Gastrocnemius medialis (tissue), 4 donors: ENCODE measurements around the gene ZSCAN21. TPM values are rescaled to one million over a fixed set of nuclear protein-coding genes. Genes with fewer than 3 reads are reported as not detected.

Experiments used
- ATAC-seq, 2 donors: fragments of 150-250 bp; one replicate each; pipeline ENCODE4 v1.9.1; 2016
- DNase-seq, 2 donors: peaks; one replicate each; pipeline ENCODE4 v3.0.0-alpha.2; 2019
- H3K27ac ChIP-seq, 4 donors: fragments of 200-600 bp; sonication (generic); 1 replicate in 1 of 4; 2 replicates in 3 of 4; pipeline ENCODE4 v1.5.1; 2016 to 2018; ENCODE audit warnings: mild to moderate bottlenecking in 2 of 4, moderate library complexity in 1 of 4
- H3K27me3 ChIP-seq, 3 donors: fragments of 200-600 bp; sonication (generic) in 2 of 3; 1 replicate in 1 of 3; 2 replicates in 2 of 3; pipeline versions ENCODE4 v1.5.1 to v1.6.0; 2016 to 2019; ENCODE audit warnings: mild to moderate bottlenecking in 1 of 3, moderate library complexity in 1 of 3
- H3K36me3 ChIP-seq, 2 donors: fragments of 200-600 bp; sonication (generic) in 1 of 2; one replicate each; pipeline ENCODE4 v1.5.1; 2017 to 2018
- H3K4me1 ChIP-seq, 2 donors: fragments of 200-600 bp; sonication (generic) in 1 of 2; one replicate each; pipeline ENCODE4 v1.5.1; 2016 to 2017; ENCODE audit warnings: mild to moderate bottlenecking in 2 of 2
- H3K4me3 ChIP-seq, 4 donors: fragments of 200-600 bp; sonication (generic) in 3 of 4; 1 replicate in 1 of 4; 2 replicates in 3 of 4; pipeline ENCODE4 v1.5.1; 2016 to 2019; ENCODE audit warnings: mild to moderate bottlenecking in 2 of 4
- H3K9me3 ChIP-seq, 3 donors: fragments of 200-600 bp; sonication (generic) in 2 of 3; 1 replicate in 1 of 3; 2 replicates in 2 of 3; pipeline ENCODE4 v1.5.1; 2016 to 2019
- POLR2A ChIP-seq, 2 donors: fragments of 450-650 bp; IDR thresholded peaks; one replicate each; pipeline ENCODE4 v1.6.1; 2017; ENCODE audit warnings: antibody characterized with exemption in 2 of 2, mild to moderate bottlenecking in 2 of 2, moderate library complexity in 2 of 2
- in situ Hi-C, 4 donors: fragments of 200-750 bp; cut with MboI; loops; one replicate each; pipeline versions ENCODE4 v1.15.0 to v1.8.0; 2017; ENCODE audit warnings: low sequenced_read_pairs in 4 of 4
- intact Hi-C: fragments of 100-400 bp; cut with DNase I; formaldehyde crosslinking; loops from one replicate; pipeline ENCODE4 v1.15.1; 2023; ENCODE audit warnings: low total_unique reads
- total RNA-seq, 4 donors: library from RNA; depleted of rRNA; stranded (reverse); fragments of >200 nt; gene quantifications; one replicate each; pipeline versions ENCODE4 v1.1.0 to v1.2.3, GENCODE V29; 2016
- TF ChIP-seq, protein P1 (sequence below), 5 experiments: fragments of 450-650 bp in 3 of 5; fragments of 200-600 bp in 2 of 5; sonication (generic) in 2 of 5; IDR thresholded peaks in 4 of 5; conservative IDR thresholded peaks in 1 of 5; 1 replicate in 4 of 5; 2 replicates in 1 of 5; pipeline ENCODE4 v1.5.1; 2016 to 2019; ENCODE audit warnings: antibody characterized with exemption in 5 of 5, mild to moderate bottlenecking in 3 of 5, moderate library complexity in 3 of 5

The ZSCAN21 gene
- total RNA-seq, 4 donors from 2014 or later: 14.4 to 26.4 (median 22.3) TPM

DNA sequence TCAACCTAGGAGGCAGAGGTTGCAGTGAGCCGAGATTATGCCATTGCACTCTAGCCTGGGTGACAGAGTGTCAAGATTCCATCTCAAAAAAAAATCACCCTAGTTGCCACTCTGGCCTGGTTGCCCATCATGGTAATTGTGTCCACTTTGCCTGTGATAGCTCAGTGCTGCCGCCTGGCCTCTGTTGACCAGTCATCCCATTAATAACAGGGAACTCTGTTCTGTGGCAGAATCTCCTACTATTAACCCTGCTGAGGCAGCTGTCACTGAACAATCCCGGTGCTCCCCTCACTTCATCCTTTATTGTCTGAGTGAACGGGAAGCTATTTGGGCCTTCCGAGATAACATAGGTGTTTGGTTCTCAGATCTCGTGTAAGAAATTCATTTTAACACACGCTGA, 17.4 kb downstream of the ZSCAN21 start:
- TF ChIP-seq POLR2A (IDR thresholded peaks at IDR 0.05): no peak
- TF ChIP-seq, protein P1, sequence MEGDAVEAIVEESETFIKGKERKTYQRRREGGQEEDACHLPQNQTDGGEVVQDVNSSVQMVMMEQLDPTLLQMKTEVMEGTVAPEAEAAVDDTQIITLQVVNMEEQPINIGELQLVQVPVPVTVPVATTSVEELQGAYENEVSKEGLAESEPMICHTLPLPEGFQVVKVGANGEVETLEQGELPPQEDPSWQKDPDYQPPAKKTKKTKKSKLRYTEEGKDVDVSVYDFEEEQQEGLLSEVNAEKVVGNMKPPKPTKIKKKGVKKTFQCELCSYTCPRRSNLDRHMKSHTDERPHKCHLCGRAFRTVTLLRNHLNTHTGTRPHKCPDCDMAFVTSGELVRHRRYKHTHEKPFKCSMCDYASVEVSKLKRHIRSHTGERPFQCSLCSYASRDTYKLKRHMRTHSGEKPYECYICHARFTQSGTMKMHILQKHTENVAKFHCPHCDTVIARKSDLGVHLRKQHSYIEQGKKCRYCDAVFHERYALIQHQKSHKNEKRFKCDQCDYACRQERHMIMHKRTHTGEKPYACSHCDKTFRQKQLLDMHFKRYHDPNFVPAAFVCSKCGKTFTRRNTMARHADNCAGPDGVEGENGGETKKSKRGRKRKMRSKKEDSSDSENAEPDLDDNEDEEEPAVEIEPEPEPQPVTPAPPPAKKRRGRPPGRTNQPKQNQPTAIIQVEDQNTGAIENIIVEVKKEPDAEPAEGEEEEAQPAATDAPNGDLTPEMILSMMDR (IDR thresholded peaks at IDR 0.05 in 4 of 5, conservative IDR thresholded peaks at IDR 0.05 in 1 of 5): no peak

DNA sequence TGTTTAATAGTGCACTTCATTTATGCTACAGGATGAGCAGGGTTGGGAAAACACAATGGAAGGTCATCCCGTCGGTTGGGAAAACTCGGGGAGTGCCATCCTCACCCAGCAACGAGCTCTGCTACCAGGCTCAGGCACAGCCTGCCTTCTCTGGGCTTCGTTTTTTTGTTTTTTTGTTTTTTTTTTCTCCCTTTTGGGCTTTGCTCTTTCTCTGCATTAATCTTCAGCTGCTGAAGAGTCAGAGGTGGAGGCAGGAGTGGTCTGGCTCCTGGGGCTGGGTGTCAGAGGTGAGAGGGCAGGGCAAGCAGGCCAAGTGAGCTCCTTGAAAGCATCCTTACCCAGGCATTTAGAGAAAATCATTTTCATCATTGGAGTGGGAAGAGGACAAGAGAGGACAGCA, 20.4 kb downstream of the ZSCAN21 start:
- in situ Hi-C loops: no loop called here
- TF ChIP-seq, protein P1 (IDR thresholded peaks at IDR 0.05 in 4 of 5, conservative IDR thresholded peaks at IDR 0.05 in 1 of 5): no peak
- TF ChIP-seq POLR2A (IDR thresholded peaks at IDR 0.05): no peak
- Histone ChIP-seq H3K4me3 (no peak overlapping the region), H3K36me3 (peaks cover 19 to 73% of the 10 kb centered on the region in 2 donors), H3K27me3 (no peaks in the 10 kb centered on the region), H3K4me1 (peaks cover 0 to 4% of the 10 kb centered on the region in 2 donors), H3K9me3 (peaks cover 7 to 31% (median 14%) of the 10 kb centered on the region in 3 donors), H3K27ac (no peak overlapping the region)
- no peak for ATAC-seq
- DNase-seq: no peak
- intact Hi-C loops: no loop called here

More for the DNA sequence above, 17.4 kb downstream of the ZSCAN21 start:
- Histone ChIP-seq H3K27ac (no peak overlapping the region), H3K9me3 (peaks cover 7 to 21% (median 11%) of the 10 kb centered on the region in 3 donors), H3K4me1 (peaks cover 0 to 4% of the 10 kb centered on the region in 2 donors), H3K4me3 (no peak overlapping the region), H3K36me3 (peaks cover 10 to 61% of the 10 kb centered on the region in 2 donors), H3K27me3 (no peaks in the 10 kb centered on the region)
- ATAC-seq: no peak
- no peak for DNase-seq
- in situ Hi-C loops: no loop called here
- intact Hi-C loops: no loop called here

DNA sequence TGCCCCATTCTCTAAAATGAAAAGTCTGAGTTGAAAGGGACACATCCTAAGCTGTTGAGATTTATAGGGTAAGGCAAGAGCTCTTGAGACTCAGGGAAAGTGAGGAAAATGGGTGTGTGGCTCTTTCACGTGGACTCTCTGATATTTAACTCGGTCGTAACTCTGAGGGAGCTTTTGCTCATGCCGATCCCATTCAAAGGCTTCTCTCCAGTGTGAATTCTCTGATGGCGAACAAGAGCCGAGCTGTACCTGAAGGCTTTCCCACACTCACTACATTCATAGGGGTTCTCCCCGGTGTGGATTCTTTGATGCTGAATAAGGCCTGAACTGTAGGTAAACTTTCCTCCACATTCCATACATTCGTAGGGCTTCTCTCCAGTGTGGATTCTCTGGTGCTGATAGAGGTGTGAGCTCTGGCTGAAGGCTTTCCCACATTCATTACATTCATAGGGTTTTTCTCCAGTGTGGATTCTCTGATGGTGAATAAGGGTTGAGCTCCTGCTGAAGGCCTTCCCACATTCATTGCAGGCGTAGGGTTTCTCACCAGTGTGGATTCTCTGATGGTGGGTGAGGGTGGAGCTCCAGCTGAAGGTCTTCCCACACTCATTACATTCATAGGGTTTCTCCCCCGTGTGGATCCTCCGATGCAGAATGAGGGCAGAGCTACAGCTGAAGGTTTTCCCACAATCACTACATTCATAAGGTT, 21.6 kb downstream of the ZSCAN21 start:
- Histone ChIP-seq H3K4me3 (peak overlapping the region in 1 of 4 donors; percentile 37), H3K4me1 (no peaks in the 10 kb centered on the region), H3K9me3 (peaks cover 7 to 31% (median 14%) of the 10 kb centered on the region in 3 donors), H3K27me3 (no peaks in the 10 kb centered on the region), H3K36me3 (peaks cover 20 to 81% of the 10 kb centered on the region in 2 donors), H3K27ac (no peak overlapping the region)
- DNase-seq (no peak), ATAC-seq (no peak)
- intact Hi-C loops: no loop called here
- in situ Hi-C loops: no loop called here
- TF ChIP-seq POLR2A (IDR thresholded peaks at IDR 0.05): no peak
- TF ChIP-seq, protein P1 (IDR thresholded peaks at IDR 0.05 in 4 of 5, conservative IDR thresholded peaks at IDR 0.05 in 1 of 5): no peak

DNA sequence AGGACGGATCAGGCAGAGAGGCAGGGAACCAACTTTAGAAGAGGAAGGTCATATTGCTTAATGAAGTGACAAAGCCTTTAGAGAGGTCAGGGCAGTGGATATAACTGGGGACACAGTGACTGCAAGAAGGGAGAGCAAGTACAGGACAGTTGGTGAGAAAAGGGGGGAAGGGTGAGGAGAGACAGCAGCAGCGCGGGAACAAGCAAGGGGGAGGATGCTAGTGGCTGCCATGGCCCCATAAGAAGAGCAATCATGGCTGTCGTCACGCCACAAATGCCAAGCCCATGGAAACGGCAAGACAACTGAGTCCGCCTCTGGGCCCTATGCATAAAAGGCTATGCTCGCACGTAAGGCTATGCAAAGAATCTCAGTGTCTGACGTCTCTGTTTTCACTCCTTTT, 22.9 kb downstream of the ZSCAN21 start:
- no peak for DNase-seq
- TF ChIP-seq, protein P1 (IDR thresholded peaks at IDR 0.05 in 4 of 5, conservative IDR thresholded peaks at IDR 0.05 in 1 of 5): no peak
- TF ChIP-seq POLR2A (IDR thresholded peaks at IDR 0.05): no peak
- no peak for ATAC-seq
- H3K4me3 ChIP-seq: no peak overlapping the region
- peaks cover 7 to 31% (median 14%) of the 10 kb centered on the region in 3 donors for H3K9me3 ChIP-seq
- no peak overlapping the region for H3K27ac ChIP-seq
- H3K4me1 ChIP-seq: no peaks in the 10 kb centered on the region
- H3K27me3 ChIP-seq: no peaks in the 10 kb centered on the region
- H3K36me3 ChIP-seq: peaks cover 20 to 94% of the 10 kb centered on the region in 2 donors
- in situ Hi-C loops (no loop called here), intact Hi-C loops (no loop called here)
